SH-SY5Y (cell line): ENCODE data around the gene EIF4G1.

Experiments used
- GATA2 ChIP-seq: IDR thresholded peaks from 2 replicates; pipeline ENCODE4 v1.6.1; 2011; ENCODE audit warnings: mild to moderate bottlenecking, low read depth, low read length
- GATA3 ChIP-seq: IDR thresholded peaks from 2 replicates; pipeline ENCODE4 v1.6.1; 2011; ENCODE audit warnings: low read depth, mild to moderate bottlenecking, low read length, moderate library complexity

The EIF4G1 gene, protein sequence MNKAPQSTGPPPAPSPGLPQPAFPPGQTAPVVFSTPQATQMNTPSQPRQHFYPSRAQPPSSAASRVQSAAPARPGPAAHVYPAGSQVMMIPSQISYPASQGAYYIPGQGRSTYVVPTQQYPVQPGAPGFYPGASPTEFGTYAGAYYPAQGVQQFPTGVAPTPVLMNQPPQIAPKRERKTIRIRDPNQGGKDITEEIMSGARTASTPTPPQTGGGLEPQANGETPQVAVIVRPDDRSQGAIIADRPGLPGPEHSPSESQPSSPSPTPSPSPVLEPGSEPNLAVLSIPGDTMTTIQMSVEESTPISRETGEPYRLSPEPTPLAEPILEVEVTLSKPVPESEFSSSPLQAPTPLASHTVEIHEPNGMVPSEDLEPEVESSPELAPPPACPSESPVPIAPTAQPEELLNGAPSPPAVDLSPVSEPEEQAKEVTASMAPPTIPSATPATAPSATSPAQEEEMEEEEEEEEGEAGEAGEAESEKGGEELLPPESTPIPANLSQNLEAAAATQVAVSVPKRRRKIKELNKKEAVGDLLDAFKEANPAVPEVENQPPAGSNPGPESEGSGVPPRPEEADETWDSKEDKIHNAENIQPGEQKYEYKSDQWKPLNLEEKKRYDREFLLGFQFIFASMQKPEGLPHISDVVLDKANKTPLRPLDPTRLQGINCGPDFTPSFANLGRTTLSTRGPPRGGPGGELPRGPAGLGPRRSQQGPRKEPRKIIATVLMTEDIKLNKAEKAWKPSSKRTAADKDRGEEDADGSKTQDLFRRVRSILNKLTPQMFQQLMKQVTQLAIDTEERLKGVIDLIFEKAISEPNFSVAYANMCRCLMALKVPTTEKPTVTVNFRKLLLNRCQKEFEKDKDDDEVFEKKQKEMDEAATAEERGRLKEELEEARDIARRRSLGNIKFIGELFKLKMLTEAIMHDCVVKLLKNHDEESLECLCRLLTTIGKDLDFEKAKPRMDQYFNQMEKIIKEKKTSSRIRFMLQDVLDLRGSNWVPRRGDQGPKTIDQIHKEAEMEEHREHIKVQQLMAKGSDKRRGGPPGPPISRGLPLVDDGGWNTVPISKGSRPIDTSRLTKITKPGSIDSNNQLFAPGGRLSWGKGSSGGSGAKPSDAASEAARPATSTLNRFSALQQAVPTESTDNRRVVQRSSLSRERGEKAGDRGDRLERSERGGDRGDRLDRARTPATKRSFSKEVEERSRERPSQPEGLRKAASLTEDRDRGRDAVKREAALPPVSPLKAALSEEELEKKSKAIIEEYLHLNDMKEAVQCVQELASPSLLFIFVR (N-terminal part only)

DNA sequence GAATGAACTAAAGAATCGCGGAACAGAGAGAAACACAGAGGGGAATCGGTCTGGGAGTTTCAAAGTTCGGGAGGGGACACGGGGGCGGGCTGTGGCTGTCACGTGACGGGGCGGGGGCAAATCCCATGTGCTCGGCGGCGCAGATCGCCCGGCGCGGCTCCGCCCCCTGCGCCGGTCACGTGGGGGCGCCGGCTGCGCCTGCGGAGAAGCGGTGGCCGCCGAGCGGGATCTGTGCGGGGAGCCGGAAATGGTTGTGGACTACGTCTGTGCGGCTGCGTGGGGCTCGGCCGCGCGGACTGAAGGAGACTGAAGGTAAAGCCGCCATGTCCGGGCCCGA, at the start of gene EIF4G1:
Gene EIF4G1 (plus strand): TSS at position 244 of the 337 bp plus-strand sequence. CDS start 1,191 bp downstream, outside the sequence.
- no peak for TF ChIP-seq GATA3
- TF ChIP-seq GATA2, result no peak

DNA sequence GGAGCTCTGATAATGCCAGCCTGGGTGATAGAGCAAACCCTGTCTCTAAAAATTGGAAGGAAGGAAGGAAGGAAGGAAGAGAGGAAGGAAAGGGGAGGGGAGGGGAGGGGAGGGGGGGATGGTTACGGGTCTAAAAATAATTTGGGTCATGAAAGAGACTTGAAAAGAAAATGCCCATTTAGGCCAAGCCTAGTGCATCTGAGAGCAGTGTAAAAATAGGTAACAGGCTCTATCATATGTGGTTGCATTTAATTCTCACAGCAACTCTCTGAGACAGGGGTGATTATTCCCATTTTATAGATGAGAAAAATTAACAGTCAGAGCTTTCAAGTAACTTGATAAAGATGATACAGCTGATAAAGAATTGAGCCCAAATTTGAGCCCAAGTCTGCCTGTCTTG, 42.1 kb upstream of the EIF4G1 start:
- TF ChIP-seq GATA2 (no peak), GATA3 (no peak)

DNA sequence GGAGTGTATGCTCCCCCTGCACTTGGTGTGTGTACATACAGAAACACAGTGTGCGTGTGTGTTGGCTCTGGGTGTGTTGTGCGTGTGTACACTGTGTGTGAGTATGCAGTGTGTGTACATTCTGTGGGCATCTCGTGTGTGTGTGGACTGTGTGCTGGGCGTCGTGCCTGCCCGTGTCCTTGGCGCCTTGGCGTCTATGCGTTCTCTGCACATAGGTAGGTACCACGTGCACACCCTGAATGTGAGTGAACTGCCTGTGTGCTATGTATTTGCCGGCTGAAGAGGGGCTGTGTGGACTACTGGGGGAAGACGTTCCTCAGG, 39.1 kb upstream of the EIF4G1 start:
- TF ChIP-seq GATA3 (no peak), GATA2 (no peak)

DNA sequence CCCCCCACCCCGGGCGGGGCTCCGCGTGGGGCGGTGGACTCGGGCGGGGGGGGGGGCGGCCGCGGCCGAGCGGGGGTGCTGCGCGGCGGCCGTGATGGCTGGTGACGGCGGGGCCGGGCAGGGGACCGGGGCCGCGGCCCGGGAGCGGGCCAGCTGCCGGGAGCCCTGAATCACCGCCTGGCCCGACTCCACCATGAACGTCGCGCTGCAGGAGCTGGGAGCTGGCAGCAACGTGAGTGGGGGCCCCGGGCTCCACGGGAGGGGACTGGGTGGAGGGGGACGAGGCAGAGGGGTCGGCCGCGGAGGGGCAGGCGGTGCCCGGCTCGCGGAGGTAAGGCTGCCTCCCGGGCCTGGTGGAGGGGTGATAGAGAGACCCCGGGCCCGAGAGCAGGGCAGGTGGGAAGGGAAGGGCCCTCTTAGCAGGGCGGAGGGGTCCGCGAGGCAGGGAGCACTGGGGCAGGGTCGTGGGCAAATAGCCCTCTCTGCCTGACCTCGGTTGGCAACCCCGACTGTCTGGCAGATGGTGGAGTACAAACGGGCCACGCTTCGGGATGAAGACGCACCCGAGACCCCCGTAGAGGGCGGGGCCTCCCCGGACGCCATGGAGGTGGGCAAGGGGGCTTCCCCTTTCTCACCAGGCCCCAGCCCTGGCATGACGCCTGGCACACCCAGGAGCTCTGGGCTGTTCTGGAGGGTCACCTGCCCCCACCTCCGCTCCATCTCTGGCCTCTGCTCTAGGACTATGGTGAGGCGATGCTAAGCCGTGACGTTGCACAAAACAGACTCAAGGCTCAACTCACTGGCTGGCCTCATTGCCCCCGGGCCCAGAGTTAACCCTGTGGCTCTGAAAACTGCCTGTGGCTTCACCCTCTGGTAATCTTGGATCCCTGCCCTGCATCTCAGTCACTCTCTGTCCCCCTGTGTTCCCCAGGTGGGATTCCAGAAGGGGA, 38.2 kb upstream of the EIF4G1 start, which contains the start of gene ECE2:
Gene ECE2 (plus strand): TSS at position 62 of the 950 bp plus-strand sequence. CDS start 132 bp downstream, at position 194.
- TF ChIP-seq GATA2, result no peak
- no peak for TF ChIP-seq GATA3

DNA sequence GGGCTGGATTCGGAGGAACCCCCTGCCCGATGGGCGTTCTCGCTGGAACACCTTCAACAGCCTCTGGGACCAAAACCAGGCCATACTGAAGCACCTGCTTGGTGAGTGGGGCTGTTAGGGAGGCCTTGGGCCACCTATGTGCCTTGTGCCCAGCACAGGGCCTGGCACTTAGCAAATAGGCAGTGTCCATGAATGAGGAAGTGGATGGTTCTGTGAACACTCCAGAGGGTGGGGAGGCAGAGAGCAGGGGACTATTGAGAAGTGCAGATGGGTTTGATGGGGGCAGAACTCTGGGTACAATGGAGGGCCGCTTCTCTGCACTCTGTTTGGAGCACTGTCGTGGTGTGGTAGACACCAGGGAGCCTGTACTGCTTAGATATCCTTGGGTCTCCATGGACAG, 37.0 kb upstream of the EIF4G1 start:
- no peak for TF ChIP-seq GATA2

DNA sequence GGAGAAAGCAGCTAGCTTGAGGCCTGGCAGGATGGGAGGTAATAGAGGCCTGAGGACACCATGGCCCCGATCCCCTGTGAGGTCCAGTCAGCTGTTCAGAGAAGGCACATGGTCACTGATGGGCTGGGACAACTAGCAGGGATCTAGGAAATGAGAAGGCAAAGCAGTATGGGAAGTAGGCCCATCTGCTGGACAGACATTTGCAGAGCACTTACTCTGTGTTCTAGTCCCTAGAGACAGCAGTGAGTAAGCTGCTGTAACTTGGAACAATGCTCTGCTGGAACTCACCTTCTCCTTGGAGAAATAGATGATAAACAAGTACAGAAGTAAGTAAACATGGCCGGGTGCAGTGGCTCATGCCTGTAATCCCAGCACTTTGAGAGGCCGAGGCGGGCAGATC, 31.5 kb upstream of the EIF4G1 start:
- TF ChIP-seq GATA2 (no peak), GATA3 (no peak)

DNA sequence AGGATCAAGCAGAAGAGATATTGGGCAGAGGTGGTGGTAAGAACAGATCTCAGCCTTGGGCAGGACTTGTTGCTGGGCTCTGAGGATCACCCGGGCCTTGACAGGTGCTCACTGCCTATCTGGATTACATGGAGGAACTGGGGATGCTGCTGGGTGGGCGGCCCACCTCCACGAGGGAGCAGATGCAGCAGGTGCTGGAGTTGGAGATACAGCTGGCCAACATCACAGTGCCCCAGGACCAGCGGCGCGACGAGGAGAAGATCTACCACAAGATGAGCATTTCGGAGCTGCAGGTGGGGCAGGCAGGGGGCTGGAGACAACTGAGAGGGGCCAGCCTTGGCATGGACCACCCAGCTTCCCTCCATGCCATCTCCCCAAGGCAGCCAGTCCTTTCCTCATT, 30.7 kb upstream of the EIF4G1 start:
- TF ChIP-seq GATA2 (no peak), GATA3 (no peak)

DNA sequence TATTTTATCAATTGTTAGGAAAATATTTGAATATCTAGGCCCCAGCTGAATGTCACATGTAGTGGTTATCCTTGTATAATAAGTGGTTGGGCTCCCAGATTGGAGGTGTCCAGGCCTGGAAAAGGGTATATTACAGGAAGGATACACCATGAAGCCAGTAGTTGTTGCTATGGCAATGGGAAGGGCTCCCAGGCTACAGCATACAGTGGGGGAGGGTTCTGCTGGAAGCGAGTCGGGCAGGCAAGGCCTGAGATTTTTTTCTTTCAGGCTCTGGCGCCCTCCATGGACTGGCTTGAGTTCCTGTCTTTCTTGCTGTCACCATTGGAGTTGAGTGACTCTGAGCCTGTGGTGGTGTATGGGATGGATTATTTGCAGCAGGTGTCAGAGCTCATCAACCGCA, 29.7 kb upstream of the EIF4G1 start:
- TF ChIP-seq GATA2, result no peak

DNA sequence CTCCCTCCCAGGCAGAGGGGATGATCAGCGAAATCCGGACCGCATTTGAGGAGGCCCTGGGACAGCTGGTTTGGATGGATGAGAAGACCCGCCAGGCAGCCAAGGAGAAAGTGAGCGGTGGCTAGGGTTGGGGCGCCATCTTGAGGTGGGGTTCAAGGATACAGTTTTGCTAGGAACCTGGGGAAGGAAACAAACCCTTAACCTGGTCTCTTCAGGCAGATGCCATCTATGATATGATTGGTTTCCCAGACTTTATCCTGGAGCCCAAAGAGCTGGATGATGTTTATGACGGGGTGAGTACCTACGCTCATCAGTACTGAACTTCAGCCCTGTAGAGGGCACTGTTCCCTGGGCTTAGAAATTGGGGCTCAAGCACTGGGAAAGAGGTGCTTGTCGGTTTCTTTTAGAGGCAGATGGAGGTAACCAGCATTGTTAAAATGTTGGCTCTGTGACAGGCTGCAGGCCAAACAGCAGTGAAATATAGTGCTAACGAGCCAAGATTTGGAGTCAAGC, 24.9 kb upstream of the EIF4G1 start:
- no peak for TF ChIP-seq GATA2
- TF ChIP-seq GATA3, result no peak

DNA sequence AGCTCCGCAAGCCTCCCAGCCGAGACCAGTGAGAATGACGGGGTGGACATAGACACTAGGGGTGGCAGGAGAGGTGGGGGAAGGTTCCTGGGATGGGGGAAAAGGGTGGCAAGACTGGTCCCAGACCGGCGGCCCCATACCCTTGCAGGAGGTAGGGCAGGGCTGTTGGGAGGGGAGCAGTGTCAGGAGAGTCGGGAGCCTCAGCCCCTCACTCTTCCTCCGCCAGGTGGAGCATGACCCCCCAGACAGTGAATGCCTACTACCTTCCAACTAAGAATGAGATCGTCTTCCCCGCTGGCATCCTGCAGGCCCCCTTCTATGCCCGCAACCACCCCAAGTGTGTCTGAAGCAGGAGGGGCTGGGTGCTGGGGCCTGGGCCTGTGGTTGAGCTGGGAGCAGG, 24.1 kb upstream of the EIF4G1 start:
- TF ChIP-seq GATA2 (no peak), GATA3 (no peak)

DNA sequence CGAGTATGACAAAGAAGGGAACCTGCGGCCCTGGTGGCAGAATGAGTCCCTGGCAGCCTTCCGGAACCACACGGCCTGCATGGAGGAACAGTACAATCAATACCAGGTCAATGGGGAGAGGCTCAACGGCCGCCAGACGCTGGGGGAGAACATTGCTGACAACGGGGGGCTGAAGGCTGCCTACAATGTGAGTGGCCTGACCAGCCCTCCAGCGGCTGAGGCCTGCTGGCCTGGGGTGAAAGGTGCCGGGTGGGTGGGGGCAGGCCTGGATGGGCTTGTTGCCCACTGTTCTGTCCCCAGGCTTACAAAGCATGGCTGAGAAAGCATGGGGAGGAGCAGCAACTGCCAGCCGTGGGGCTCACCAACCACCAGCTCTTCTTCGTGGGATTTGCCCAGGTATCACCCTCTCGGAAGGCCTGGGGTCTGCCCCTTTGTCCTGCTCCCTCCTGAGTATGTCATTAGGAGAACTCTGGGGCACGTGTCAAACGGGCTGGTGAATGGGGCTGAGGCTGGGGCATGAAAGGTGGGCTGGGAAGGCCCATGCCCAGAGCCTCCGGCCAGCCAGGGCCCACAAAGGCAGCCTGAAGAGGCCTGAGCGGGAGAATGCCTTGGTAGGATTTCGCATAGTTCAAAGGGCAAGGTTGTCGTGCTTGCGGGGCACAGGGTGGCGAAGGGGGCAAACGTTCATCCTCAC, 23.2 kb upstream of the EIF4G1 start:
- no peak for TF ChIP-seq GATA2
- TF ChIP-seq GATA3, result no peak

DNA sequence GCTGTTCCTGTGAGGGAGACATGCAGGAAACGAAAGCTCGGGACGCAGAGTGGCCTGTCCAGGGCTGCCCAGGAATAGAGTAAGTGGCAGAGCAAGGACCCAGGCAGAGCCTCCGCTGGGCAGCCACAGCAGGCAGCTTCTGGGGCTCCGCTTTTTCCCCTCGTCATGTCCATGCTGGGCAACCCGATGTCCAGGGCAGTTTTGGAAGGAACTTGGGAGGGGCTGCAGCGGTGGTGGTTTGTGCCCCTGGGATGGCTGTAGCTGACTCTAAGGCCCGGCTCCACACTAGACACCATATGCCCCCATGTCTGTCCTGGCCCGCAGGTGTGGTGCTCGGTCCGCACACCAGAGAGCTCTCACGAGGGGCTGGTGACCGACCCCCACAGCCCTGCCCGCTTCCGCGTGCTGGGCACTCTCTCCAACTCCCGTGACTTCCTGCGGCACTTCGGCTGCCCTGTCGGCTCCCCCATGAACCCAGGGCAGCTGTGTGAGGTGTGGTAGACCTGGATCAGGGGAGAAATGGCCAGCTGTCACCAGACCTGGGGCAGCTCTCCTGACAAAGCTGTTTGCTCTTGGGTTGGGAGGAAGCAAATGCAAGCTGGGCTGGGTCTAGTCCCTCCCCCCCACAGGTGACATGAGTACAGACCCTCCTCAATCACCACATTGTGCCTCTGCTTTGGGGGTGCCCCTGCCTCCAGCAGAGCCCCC, 22.5 kb upstream of the EIF4G1 start:
- TF ChIP-seq GATA3, result no peak
- TF ChIP-seq GATA2, result no peak

DNA sequence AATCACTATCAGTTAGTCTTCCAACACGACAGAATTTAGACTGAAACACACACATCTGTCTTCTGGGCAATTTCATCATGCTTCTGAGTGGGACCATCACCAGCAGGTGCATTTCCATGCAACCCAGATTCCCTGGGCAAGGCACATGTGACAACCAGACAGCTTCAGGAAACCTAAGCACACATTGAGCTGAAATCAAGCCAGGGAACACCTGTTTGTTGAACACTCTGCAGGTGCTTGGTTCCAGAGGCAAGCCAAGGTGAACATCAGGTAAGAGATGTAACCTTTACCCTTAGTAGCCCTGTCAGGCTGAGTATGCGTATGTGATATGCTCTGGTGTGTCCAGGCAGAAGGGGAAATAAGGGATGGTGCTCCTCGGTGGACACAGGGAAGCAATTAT, 18.6 kb upstream of the EIF4G1 start:
- TF ChIP-seq GATA2 (no peak), GATA3 (no peak)

DNA sequence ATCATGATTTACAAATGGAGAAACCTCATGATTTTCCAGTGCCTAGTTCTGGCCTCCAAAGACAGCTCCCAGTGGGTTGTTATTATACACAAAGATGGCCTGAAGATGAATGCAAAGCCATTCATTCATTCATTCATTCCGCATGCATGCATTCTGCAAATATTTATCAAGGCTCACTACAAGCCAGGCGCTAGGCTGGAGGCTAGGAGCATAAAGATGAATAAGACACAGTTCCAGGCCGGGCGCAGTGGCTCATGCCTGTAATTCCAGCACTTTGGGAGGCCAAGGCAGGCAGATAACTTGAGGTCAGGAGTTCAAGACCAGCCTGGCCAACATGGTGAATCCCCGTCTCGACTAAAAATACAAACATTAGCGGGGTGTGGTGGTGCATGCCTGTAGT, 17.8 kb upstream of the EIF4G1 start:
- TF ChIP-seq GATA2 (no peak), GATA3 (no peak)
